NT2/D1 (cell line): ENCODE data around the gene IFT25.

Experiments used
- DNase-seq: peaks from one replicate; pipeline ENCODE4 v3.0.0-alpha.2; 2011; ENCODE audit warnings: low read depth, low spot score
- H3K27me3 ChIP-seq: 2 replicates; pipeline ENCODE4 v1.6.0; 2011; ENCODE audit warnings: mild to moderate bottlenecking; ENCODE audit not compliant: insufficient read length, insufficient read depth
- H3K36me3 ChIP-seq: 2 replicates; pipeline ENCODE4 v1.6.1; 2011; ENCODE audit warnings: mild to moderate bottlenecking, low read length, mixed read lengths; ENCODE audit not compliant: insufficient read depth, insufficient read length
- H3K4me1 ChIP-seq: 2 replicates; pipeline ENCODE4 v1.5.1; 2011; ENCODE audit not compliant: insufficient read depth, insufficient read length
- H3K4me3 ChIP-seq: 2 replicates; pipeline ENCODE4 v1.5.1; 2011; ENCODE audit warnings: low read depth; ENCODE audit not compliant: insufficient read length
- H3K9ac ChIP-seq: 2 replicates; pipeline ENCODE4 v1.6.0; 2011; ENCODE audit warnings: low read depth; ENCODE audit not compliant: insufficient read length
- H3K9me3 ChIP-seq: 2 replicates; pipeline ENCODE4 v1.5.1; 2011; ENCODE audit warnings: mild to moderate bottlenecking, low read length; ENCODE audit not compliant: insufficient read depth
- SUZ12 ChIP-seq: IDR thresholded peaks from 2 replicates; pipeline ENCODE4 v1.6.1; 2011; ENCODE audit not compliant: insufficient read length, insufficient read depth; ENCODE audit errors: extremely low read depth
- YY1 ChIP-seq: IDR thresholded peaks from 2 replicates; pipeline ENCODE4 v1.6.1; 2011; ENCODE audit not compliant: insufficient read length, insufficient read depth
- ZNF274 ChIP-seq: IDR thresholded peaks from 2 replicates; pipeline ENCODE4 v1.6.1; 2011; ENCODE audit warnings: mild to moderate bottlenecking, low read depth, low read length

The IFT25 gene

DNA sequence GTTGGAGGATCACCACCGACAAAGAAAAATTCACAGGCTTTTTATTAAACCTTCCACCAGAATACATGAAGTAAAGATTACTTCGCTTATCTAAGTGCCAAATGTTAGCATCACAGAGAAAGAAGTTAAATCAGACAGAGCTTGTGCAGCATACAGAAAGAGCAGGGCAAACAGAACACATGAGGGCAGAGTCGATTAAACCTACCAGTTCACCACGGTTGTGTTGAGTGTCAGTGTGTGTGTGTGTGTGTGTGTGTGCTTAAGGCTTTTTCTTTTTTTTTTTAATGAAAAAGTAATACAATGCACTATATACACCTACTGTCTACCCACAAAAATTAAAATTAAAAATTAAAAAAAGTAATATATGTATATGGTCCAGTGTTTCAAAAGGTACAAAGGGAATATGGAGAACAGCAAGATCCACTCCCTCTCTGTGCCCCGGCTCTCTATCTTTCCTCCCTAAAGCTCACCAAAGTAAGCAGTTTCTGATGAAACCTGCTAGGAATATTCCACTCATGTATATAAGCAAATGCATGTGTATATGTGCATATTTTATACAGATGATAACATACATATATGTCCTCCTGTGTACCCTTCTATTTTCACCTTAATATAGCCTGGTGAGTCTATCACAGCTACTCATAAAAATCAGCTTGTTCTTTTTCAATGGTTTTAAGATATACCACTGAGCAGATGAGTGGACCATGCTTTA lies 73.6 kb downstream of the IFT25 start:
- Histone ChIP-seq H3K9me3 (no peaks in the 10 kb centered on the region), H3K4me3 (no peak overlapping the region), H3K27me3 (no peaks in the 10 kb centered on the region), H3K36me3 (peaks cover 44% of the 10 kb centered on the region), H3K9ac (no peak overlapping the region), H3K4me1 (no peaks in the 10 kb centered on the region)
- DNase-seq = no peak
- TF ChIP-seq ZNF274 (no peak), YY1 (no peak), SUZ12 (no peak)
